ENCODE data around the gene EGFL7.

EGFL7 gene

DNA sequence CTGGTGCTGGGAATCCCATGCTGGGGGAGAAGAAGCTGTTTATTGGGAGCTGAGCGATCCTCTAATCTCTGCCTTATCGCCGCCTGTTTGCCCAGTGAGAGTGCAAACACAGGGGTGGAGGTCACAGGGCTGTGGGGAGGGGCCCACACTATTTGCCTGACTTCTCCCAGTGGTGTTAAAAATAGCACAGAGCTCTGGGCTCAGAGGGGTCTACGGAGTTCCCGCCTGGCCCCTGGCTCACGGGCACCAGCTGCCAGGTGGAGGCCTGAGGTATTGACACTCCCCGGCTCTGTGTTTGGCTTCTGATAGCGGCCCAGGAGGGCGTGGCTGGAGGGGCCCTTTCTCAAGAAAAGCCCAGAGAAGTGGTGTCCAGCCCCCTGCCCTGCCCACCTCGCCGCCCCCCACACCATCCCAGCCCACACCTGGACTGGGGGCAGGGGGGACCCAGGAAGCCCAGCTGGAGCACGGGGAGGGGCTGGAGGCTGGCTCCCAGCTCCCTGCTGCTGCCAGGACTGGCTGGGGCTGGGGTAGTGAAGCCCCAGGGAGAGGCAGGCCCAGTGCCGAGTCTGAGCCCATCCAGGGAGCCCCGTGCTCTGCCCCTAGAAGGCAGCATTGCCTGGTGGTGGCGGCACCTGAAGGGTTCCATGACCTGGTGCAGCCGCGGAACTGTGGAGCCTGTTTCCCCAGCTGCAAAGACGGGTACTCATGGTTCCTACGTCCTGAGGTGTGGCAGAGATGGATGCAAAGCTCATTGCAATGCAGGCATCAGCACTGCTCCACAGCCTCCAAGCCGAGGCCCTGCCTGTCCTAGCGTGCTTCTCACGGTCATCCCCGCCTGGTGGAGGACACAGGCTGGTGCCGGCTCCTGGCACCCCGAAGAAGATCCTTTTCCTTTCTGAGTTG lies 35.7 kb upstream of the EGFL7 start:
- Histone ChIP-seq H3K9ac (peak overlapping the region in 3 of 11 experiments; percentile 8 to 49 (median 41); a peak in 3 of 22 replicates), H3K36me3 (no peaks in the 10 kb centered on the region), H3K4me3 (no peak overlapping the region), H4K20me1 (peaks cover 0 to 24% (median 0%) of the 10 kb centered on the region in 11 experiments; a peak in 7 of 22 replicates), H3K27me3 (peaks cover 0 to 38% (median 7%) of the 10 kb centered on the region in 11 experiments; a peak in 12 of 22 replicates), H3K27ac (peak overlapping the region in 2 of 11 experiments; percentile 14 to 49; a peak in 4 of 22 replicates), H3K4me1 (peaks cover 63 to 97% (median 94%) of the 10 kb centered on the region in 10 experiments), H3K4me2 (peak overlapping the region in 10 of 11 experiments; percentile 22 to 88 (median 74); a peak in 20 of 22 replicates), H3K9me3 (replicated peaks in 1 of 11) (no peaks in the 10 kb centered on the region)
- no peak for TF ChIP-seq Cebpa-rat (IDR thresholded peaks at IDR 0.05)

DNA sequence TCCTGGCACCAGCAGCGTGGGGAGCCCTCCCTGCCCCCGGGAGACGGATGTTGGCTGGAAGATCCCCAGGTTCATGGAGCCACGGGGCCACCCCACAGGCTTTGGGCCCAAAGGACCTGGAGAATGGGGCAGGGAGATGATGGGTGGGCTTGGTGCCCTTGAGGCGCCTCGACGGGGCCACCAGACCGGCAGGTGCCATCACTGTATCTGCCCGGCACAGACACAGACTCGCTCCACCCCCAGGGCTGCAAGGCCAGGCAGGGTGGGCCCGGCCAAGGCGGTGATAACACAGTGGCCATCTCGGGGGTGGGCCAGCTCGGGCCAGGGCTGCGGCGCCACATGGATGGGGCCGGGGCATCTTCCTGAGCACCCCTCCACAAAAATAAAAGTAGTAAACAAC lies 35.0 kb upstream of the EGFL7 start:
- Histone ChIP-seq H3K9ac (peak overlapping the region in 7 of 11 experiments; percentile 11 to 49 (median 37); a peak in 9 of 22 replicates), H3K9me3 (replicated peaks in 1 of 11) (no peaks in the 10 kb centered on the region), H3K4me2 (peak overlapping the region in 9 of 11 experiments; percentile 60 to 88 (median 75); a peak in 18 of 22 replicates), H3K4me3 (no peak overlapping the region), H4K20me1 (peaks cover 0 to 24% (median 0%) of the 10 kb centered on the region in 11 experiments; a peak in 7 of 22 replicates), H3K27ac (peak overlapping the region in 4 of 11 experiments; percentile 0 to 49 (median 14); a peak in 5 of 22 replicates), H3K4me1 (peaks cover 55 to 90% (median 87%) of the 10 kb centered on the region in 10 experiments), H3K27me3 (peaks cover 0 to 31% (median 4%) of the 10 kb centered on the region in 11 experiments; a peak in 8 of 22 replicates), H3K36me3 (no peaks in the 10 kb centered on the region)
- no peak for TF ChIP-seq Cebpa-rat (IDR thresholded peaks at IDR 0.05)

DNA sequence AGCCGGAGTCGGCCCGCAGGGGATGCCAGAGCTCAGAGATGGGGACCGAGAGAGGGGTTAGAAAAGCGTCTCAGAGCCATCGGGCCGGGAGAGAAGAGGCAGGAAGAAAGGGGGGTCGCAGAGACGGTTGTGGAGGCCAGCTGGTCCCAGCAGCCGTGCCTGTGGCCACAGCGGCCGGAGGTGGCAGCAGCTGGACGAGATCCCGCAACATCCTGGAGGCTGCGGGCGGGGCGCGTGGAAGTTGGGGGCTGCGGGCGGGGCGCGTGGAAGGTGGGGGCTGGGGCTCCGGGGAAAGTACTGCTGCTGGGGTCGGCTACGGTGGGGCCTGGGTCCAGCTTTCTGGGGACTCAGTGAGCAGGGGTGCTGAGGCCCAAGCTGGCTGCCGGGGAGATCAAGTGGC lies 34.4 kb upstream of the EGFL7 start:
- no peak for TF ChIP-seq Cebpa-rat (IDR thresholded peaks at IDR 0.05)
- peak overlapping the region in 7 of 11 experiments; percentile 11 to 49 (median 37); a peak in 8 of 22 replicates for H3K9ac ChIP-seq
- peaks cover 50 to 85% (median 81%) of the 10 kb centered on the region in 10 experiments for H3K4me1 ChIP-seq
- peak overlapping the region; percentile 41 to 88 (median 74); a peak in 21 of 22 replicates for H3K4me2 ChIP-seq
- H3K9me3 ChIP-seq (replicated peaks in 1 of 11), result no peaks in the 10 kb centered on the region
- H3K36me3 ChIP-seq, result no peaks in the 10 kb centered on the region
- H4K20me1 ChIP-seq, result peaks cover 0 to 24% (median 0%) of the 10 kb centered on the region in 11 experiments; a peak in 7 of 22 replicates
- peak overlapping the region in 4 of 11 experiments; percentile 0 to 49 (median 14); a peak in 5 of 22 replicates for H3K27ac ChIP-seq
- H3K4me3 ChIP-seq, result no peak overlapping the region; a peak in 1 of 20 replicates
- peaks cover 0 to 30% (median 4%) of the 10 kb centered on the region in 11 experiments; a peak in 8 of 22 replicates for H3K27me3 ChIP-seq

DNA sequence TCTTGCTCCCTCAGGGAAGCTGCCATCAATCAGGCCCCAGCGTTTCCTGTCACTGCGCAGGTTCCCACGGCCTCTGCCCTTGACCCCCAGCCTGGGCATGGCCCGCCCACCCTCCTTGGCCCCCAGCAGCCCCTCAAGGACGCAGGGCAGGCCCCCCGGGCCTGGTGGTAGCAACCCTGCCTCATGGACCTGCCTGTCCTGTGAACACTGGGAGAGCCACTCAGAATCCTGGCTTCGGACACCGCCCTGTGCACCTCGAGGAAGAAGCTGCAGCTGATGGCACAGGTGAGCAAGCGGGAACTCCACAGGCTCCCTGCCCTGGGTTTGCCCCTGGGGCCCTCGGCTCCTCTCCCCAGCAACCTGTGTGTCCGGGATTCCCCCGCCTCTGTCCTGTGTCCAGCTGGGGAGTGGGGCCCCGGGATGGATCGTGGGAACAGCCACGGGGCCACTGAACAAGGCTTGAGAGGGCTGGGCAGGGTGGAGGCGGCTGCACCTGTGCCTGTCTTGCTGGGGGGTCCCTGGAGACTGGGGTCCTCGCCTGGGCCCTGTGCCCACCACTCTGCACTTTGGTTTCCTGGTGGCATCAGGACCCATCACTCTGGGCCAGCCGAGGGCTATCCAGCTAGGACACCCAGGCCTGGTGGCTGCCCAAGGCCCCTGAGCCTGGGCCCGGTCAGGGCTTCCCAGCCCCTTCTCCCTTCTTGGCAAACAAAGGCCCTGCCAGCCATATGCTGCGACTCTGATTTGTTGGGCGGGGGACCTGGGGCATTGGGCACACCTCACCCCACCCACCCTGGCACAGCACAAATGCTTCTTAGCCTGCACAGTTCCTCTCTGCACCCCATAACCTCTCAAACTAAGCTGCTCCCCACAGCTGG lies 33.5 kb upstream of the EGFL7 start:
- TF ChIP-seq Cebpa-rat (IDR thresholded peaks at IDR 0.05), result no peak
- Histone ChIP-seq H4K20me1 (peaks cover 0 to 24% (median 0%) of the 10 kb centered on the region in 11 experiments; a peak in 7 of 22 replicates), H3K4me2 (peak overlapping the region in 10 of 11 experiments; percentile 60 to 88 (median 74); a peak in 19 of 22 replicates), H3K9me3 (replicated peaks in 1 of 11) (no peaks in the 10 kb centered on the region), H3K4me1 (peaks cover 40 to 76% (median 71%) of the 10 kb centered on the region in 10 experiments), H3K9ac (peak overlapping the region in 2 of 11 experiments; percentile 2 to 9; a peak in 1 of 22 replicates), H3K27ac (no peak overlapping the region; a peak in 2 of 22 replicates), H3K27me3 (peaks cover 0 to 30% (median 4%) of the 10 kb centered on the region in 11 experiments; a peak in 8 of 22 replicates), H3K4me3 (no peak overlapping the region), H3K36me3 (no peaks in the 10 kb centered on the region)

DNA sequence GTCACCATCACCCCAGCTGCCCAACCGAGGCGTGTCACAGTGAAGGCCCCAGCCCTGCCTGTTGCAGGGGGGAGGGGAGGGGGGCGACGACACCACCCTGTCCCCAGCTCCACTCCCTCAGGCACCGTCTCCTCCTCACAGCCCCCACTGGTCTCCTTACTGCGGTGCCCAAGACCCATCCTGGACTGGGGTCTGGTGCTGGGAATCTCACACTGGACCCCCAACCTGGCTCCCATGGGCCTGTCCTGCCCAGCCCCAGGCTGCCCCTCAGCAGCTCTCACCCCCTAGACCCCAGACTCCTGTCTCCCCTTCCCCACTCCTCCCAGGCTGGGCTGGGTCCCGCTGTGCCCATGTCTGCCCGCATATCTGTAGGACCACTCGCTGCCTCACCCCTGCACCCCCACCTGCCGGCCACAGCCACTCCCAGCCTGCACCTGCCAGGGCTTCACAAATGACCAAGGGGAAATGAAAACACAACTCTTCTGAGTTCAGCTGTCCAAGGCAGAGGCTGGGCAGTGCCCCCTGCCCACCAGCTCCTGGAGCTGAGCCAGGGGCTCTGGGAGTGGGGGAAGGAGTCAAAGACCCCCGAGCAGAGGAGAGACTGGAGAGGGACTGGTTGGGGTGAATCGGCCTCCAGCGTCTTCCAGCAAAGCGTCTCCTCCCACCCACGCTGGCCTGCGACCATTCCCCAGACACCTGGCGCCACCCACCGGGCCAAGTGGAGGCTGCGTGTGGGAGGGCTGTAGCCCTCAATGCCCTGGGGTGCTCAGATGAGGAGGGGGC lies 32.6 kb upstream of the EGFL7 start:
- H3K27ac ChIP-seq, result no peak overlapping the region
- H3K4me2 ChIP-seq, result peak overlapping the region; percentile 42 to 88 (median 72); a peak in 20 of 22 replicates
- no peaks in the 10 kb centered on the region for H3K9me3 ChIP-seq (replicated peaks in 1 of 11)
- H3K4me1 ChIP-seq, result peaks cover 32 to 76% (median 69%) of the 10 kb centered on the region in 10 experiments
- peaks cover 0 to 24% (median 0%) of the 10 kb centered on the region in 11 experiments; a peak in 7 of 22 replicates for H4K20me1 ChIP-seq
- peaks cover 0 to 30% (median 4%) of the 10 kb centered on the region in 11 experiments; a peak in 8 of 22 replicates for H3K27me3 ChIP-seq
- H3K4me3 ChIP-seq, result no peak overlapping the region
- TF ChIP-seq Cebpa-rat (IDR thresholded peaks at IDR 0.05), result no peak
- H3K9ac ChIP-seq, result 0 out of 22 replicates have a peak overlapping the region, but pooled peaks of 2 of the 11 experiments have one; percentile 9 to 19
- no peaks in the 10 kb centered on the region for H3K36me3 ChIP-seq

DNA sequence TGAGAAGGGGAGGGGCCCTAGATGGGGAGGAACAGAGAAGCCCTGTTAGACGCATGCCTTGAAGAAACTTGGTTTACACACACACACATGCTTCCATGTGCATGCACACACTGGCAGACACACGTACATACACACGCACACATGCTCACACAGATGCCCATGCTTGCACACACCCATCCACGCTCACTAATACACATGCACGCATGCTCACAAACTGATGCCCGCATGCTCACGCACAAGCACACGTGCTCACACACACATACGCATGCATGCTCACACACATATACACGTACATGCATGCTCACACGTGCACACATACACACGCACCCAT lies 32.1 kb upstream of the EGFL7 start:
- Histone ChIP-seq H3K27ac (no peak overlapping the region), H3K27me3 (peaks cover 0 to 30% (median 4%) of the 10 kb centered on the region in 11 experiments; a peak in 8 of 22 replicates), H4K20me1 (peaks cover 0 to 24% (median 0%) of the 10 kb centered on the region in 11 experiments; a peak in 7 of 22 replicates), H3K9ac (no peak overlapping the region), H3K36me3 (no peaks in the 10 kb centered on the region), H3K4me2 (peak overlapping the region in 4 of 11 experiments; percentile 48 to 88 (median 77); a peak in 4 of 22 replicates), H3K9me3 (replicated peaks in 1 of 11) (no peaks in the 10 kb centered on the region), H3K4me3 (no peak overlapping the region), H3K4me1 (peaks cover 26 to 72% (median 66%) of the 10 kb centered on the region in 10 experiments)
- TF ChIP-seq Cebpa-rat (IDR thresholded peaks at IDR 0.05), result no peak

Measured in BLaER1 treated with 17β-estradiol and CSF1 and Interleukin-3, amounts not matched to agents 10 nM and 100 nM (cell line).